ENCODE results near the gene HLA-DQA1. TPM values are rescaled to one million over a fixed set of nuclear protein-coding genes. Genes with fewer than 3 reads are reported as not detected.

Gene HLA-DQA1
- total RNA-seq, 1 donor from 2014 or later: not detected

GRCh38 chr6:32679492-32679891, 42.3 kb downstream of the HLA-DQA1 start:
- no peak overlapping the region for H2AFZ ChIP-seq (replicated peaks)
- no peak overlapping the region for H3K27ac ChIP-seq
- H3K4me2 ChIP-seq: no peak overlapping the region
- H3K4me3 Mint-ChIP-seq: no peak overlapping the region
- H3K9me3 ChIP-seq (ENCODE audit: low read depth): no peaks in the 10 kb centered on the region
- no peaks in the 10 kb centered on the region for H3K4me1 Mint-ChIP-seq
- no peak overlapping the region for H3K4me3 ChIP-seq
- H3K4me1 ChIP-seq: no peaks in the 10 kb centered on the region
- no peaks in the 10 kb centered on the region for H4K20me1 ChIP-seq (ENCODE audit: low read depth)
- no peak overlapping the region for H3K9ac ChIP-seq
- TF ChIP-seq CTCF (IDR thresholded peaks at IDR 0.05): no peak
- no peaks in the 10 kb centered on the region for H3K36me3 Mint-ChIP-seq
- H3F3A ChIP-seq (ENCODE audit: low read depth): no peaks in the 10 kb centered on the region
- no peaks in the 10 kb centered on the region for H3K36me3 ChIP-seq
- H3K27ac Mint-ChIP-seq: no peak overlapping the region
- H3K79me2 ChIP-seq (ENCODE audit: low read depth): no peaks in the 10 kb centered on the region
- H3K27me3 ChIP-seq: no peaks in the 10 kb centered on the region
- DNase-seq (ENCODE audit: low spot score): no peak
- peaks cover 13% of the 10 kb centered on the region for H3K9me3 Mint-ChIP-seq
- no peaks in the 10 kb centered on the region for H3K27me3 Mint-ChIP-seq (ENCODE audit: insufficient read depth, low read depth)

- no peaks in the 10 kb centered on the region for H3K9me3 ChIP-seq (ENCODE audit: low read depth)
- peaks cover 9% of the 10 kb centered on the region for H3K9me3 Mint-ChIP-seq
Observed at GRCh38 chr6:32680055-32680454, 42.8 kb downstream of the HLA-DQA1 start.

GRCh38 chr6:32684246-32684645, 47.0 kb downstream of the HLA-DQA1 start:
- no peaks in the 10 kb centered on the region for H3K9me3 Mint-ChIP-seq

More at GRCh38 chr6:32680055-32680454, 42.8 kb downstream of the HLA-DQA1 start:
- no peak for TF ChIP-seq EZH2 (IDR thresholded peaks at IDR 0.05)
- no peak for TF ChIP-seq CTCF (IDR thresholded peaks at IDR 0.05)
- no peak for TF ChIP-seq EZH2phosphoT487 (IDR thresholded peaks at IDR 0.05)
- no peak overlapping the region for H3K9ac ChIP-seq
- no peaks in the 10 kb centered on the region for H4K20me1 ChIP-seq (ENCODE audit: low read depth)
- Mint-ChIP-seq H3K27me3 (ENCODE audit: insufficient read depth, low read depth) (no peaks in the 10 kb centered on the region), H3K36me3 (no peaks in the 10 kb centered on the region), H3K4me1 (no peaks in the 10 kb centered on the region), H3K27ac (no peak overlapping the region), H3K4me3 (no peak overlapping the region)
- H3K27me3 ChIP-seq: no peaks in the 10 kb centered on the region
- no peaks in the 10 kb centered on the region for H3K79me2 ChIP-seq (ENCODE audit: low read depth)
- no peak overlapping the region for H3K4me2 ChIP-seq
- no peak overlapping the region for H2AFZ ChIP-seq (replicated peaks)
- H3K27ac ChIP-seq: no peak overlapping the region
- H3K4me3 ChIP-seq: no peak overlapping the region
- no peaks in the 10 kb centered on the region for H3K36me3 ChIP-seq
- H3K4me1 ChIP-seq: no peaks in the 10 kb centered on the region
- no peaks in the 10 kb centered on the region for H3F3A ChIP-seq (ENCODE audit: low read depth)
- DNase-seq (ENCODE audit: low spot score): no peak

More at GRCh38 chr6:32684246-32684645, 47.0 kb downstream of the HLA-DQA1 start:
- no peaks in the 10 kb centered on the region for H3K27me3 Mint-ChIP-seq (ENCODE audit: insufficient read depth, low read depth)
- Histone ChIP-seq H3K4me3 (no peak overlapping the region), H3K27me3 (no peaks in the 10 kb centered on the region), H2AFZ (replicated peaks) (no peak overlapping the region), H3K27ac (no peak overlapping the region), H3K9ac (no peak overlapping the region), H3F3A (ENCODE audit: low read depth) (no peaks in the 10 kb centered on the region), H3K36me3 (no peaks in the 10 kb centered on the region), H3K4me1 (no peaks in the 10 kb centered on the region), H3K79me2 (ENCODE audit: low read depth) (no peaks in the 10 kb centered on the region), H3K9me3 (ENCODE audit: low read depth) (no peaks in the 10 kb centered on the region), H4K20me1 (ENCODE audit: low read depth) (no peaks in the 10 kb centered on the region), H3K4me2 (no peak overlapping the region)
- H3K27ac Mint-ChIP-seq: no peak overlapping the region
- no peaks in the 10 kb centered on the region for H3K4me1 Mint-ChIP-seq
- H3K36me3 Mint-ChIP-seq: no peaks in the 10 kb centered on the region
- H3K4me3 Mint-ChIP-seq: no peak overlapping the region
- DNase-seq (ENCODE audit: low spot score): no peak
- TF ChIP-seq CTCF (IDR thresholded peaks at IDR 0.05) (no peak), EZH2phosphoT487 (IDR thresholded peaks at IDR 0.05) (no peak), EZH2 (IDR thresholded peaks at IDR 0.05) (no peak)

Data from neural progenitor cell (in vitro differentiated cells).